Activated CD4-positive, alpha-beta T cell treated with anti-CD3 and anti-CD28 coated beads, Interleukin-2, Interleukin-6, amounts not matched to agents 100 ng/mL and 50 ng/mL, durations not matched to agents 16 hours and 8 hours (primary cell): ENCODE data around the gene NARS2.
"Not testable (repeated sequence)": the region's sequence is repeated elsewhere in the genome, so short reads cannot be mapped to it uniquely, and the experiment has no call there.

Source experiments
- DNase-seq: peaks from one replicate; pipeline ENCODE4 v3.0.0-alpha.2; 2020

NARS2 gene

GRCh38 chr11:78575478-78575877 lies 814 bp upstream of the NARS2 start:
- no peak for DNase-seq

GRCh38 chr11:78573681-78574080 lies 983 bp downstream of the NARS2 start:
- no peak for DNase-seq

- no peak for DNase-seq
Measured at GRCh38 chr11:78573271-78573670, 1.4 kb downstream of the NARS2 start.

GRCh38 chr11:78572394-78572793 lies 2.3 kb downstream of the NARS2 start:
- no peak for DNase-seq

GRCh38 chr11:78570031-78570430 lies 4.6 kb downstream of the NARS2 start:
- DNase-seq = no peak

- DNase-seq = no peak
Measured at GRCh38 chr11:78567209-78567608, 7.5 kb downstream of the NARS2 start.

- peak; percentile 72 for DNase-seq
Measured at GRCh38 chr11:78564490-78565467, 9.9 kb downstream of the NARS2 start.

GRCh38 chr11:78564037-78564436 lies 10.6 kb downstream of the NARS2 start:
- DNase-seq = not testable (repeated sequence)

GRCh38 chr11:78563090-78563489 lies 11.6 kb downstream of the NARS2 start:
- not testable (repeated sequence) for DNase-seq

GRCh38 chr11:78562398-78562797 lies 12.3 kb downstream of the NARS2 start:
- DNase-seq = no peak

- DNase-seq = no peak
Measured at GRCh38 chr11:78560826-78561484, 13.7 kb downstream of the NARS2 start.

GRCh38 chr11:78560153-78560552 lies 14.5 kb downstream of the NARS2 start:
- DNase-seq = peak; percentile 67

- no peak for DNase-seq
Measured at GRCh38 chr11:78557236-78557635, 17.4 kb downstream of the NARS2 start.

- DNase-seq = peak; percentile 21
Measured at GRCh38 chr11:78555592-78555991, 19.1 kb downstream of the NARS2 start.

GRCh38 chr11:78552881-78553280 lies 21.8 kb downstream of the NARS2 start:
- no peak for DNase-seq

GRCh38 chr11:78552139-78552538 lies 22.5 kb downstream of the NARS2 start:
- not testable (repeated sequence) for DNase-seq

- no peak for DNase-seq
Measured at GRCh38 chr11:78551066-78551465, 23.6 kb downstream of the NARS2 start.

- no peak for DNase-seq
Measured at GRCh38 chr11:78549624-78550409, 24.8 kb downstream of the NARS2 start.

GRCh38 chr11:78548911-78549590 lies 25.6 kb downstream of the NARS2 start:
- DNase-seq = no peak

GRCh38 chr11:78547931-78548705 lies 26.5 kb downstream of the NARS2 start:
- DNase-seq = no peak

GRCh38 chr11:78542007-78542406 lies 32.7 kb downstream of the NARS2 start:
- DNase-seq = no peak

- no peak for DNase-seq
Measured at GRCh38 chr11:78541537-78541936, 33.1 kb downstream of the NARS2 start.
